Measurements from ENCODE around the gene UGCG.

DNA sequence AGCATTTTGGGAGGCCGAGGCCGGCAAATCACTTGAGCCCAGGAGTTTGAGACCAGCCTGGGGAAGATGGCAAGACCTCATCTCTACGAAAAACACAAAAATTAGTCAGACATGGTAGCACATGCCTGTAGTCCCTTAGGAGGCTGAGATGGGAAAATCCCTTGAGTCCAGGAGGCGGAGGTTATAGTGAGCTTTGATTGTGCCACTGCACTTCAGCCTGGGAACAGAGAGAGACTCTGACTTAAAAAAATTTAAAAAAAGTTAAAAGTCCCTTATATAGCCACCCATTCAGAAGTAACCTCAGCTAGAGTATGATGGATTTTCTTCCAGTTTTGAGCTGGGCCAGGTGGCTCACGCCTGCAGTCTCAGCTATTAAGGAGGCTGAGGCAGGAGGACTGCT lies 72.4 kb downstream of the UGCG start:
- TF ChIP-seq CTCF (conservative IDR thresholded peaks at IDR 0.05; ENCODE audit: low read depth, low read length) (no peak), EZH2 (IDR thresholded peaks at IDR 0.05; ENCODE audit: borderline replicate concordance, low read depth, low read length, poor library complexity, severe bottlenecking) (no peak)

All from A673 (cell line).